ENCODE data around the gene RBPMS2. TPM values are rescaled to one million over a fixed set of nuclear protein-coding genes. Genes with fewer than 3 reads are reported as not detected.

RBPMS2 gene
- total RNA-seq, 2 donors from 2014 or later, result 86.0 to 131 TPM

- H3K27ac ChIP-seq (ENCODE audit: low read depth, low read length), result no peak overlapping the region
- no peaks in the 10 kb centered on the region for H3K9me3 ChIP-seq (ENCODE audit: control insufficient read depth, low read length)
- Mint-ChIP-seq H3K27ac (no peak overlapping the region), H3K27me3 (ENCODE audit: insufficient read depth) (no peaks in the 10 kb centered on the region), H3K36me3 (ENCODE audit: low read depth) (peaks cover 7% of the 10 kb centered on the region), H3K9me3 (no peaks in the 10 kb centered on the region), H3K4me3 (no peak overlapping the region), H3K4me1 (no peaks in the 10 kb centered on the region)
- DNase-seq, result no peak
- H3K27me3 ChIP-seq (ENCODE audit: control insufficient read depth, insufficient read depth, low read length, poor library complexity, severe bottlenecking), result no peaks in the 10 kb centered on the region
- no peak overlapping the region for H3K9ac ChIP-seq (ENCODE audit: extremely low read depth, low read length, poor library complexity, severe bottlenecking)
- TF ChIP-seq CTCF (conservative IDR thresholded peaks at IDR 0.05), result no peak
- H3K36me3 ChIP-seq (ENCODE audit: control insufficient read depth, insufficient read depth, low read length), result no peaks in the 10 kb centered on the region
- H3K4me1 ChIP-seq (ENCODE audit: control insufficient read depth, insufficient read depth, low read length), result no peaks in the 10 kb centered on the region
- 83 to 98% methylated on average over 1 to 2 of the region's 3 CpGs for WGBS, 2 experiments (ENCODE audit: insufficient coverage in 1 of 2, insufficient read length in 1 of 2)
- H3K4me3 ChIP-seq (ENCODE audit: low read length), result no peak overlapping the region
These were observed 16.9 kb upstream of the RBPMS2 start for GRCh38 chr15:64792282-64792681.

GRCh38 chr15:64791401-64791800 lies 16.0 kb upstream of the RBPMS2 start:
- H3K27ac Mint-ChIP-seq, result no peak overlapping the region
- H3K4me1 Mint-ChIP-seq, result no peaks in the 10 kb centered on the region
- Histone ChIP-seq H3K4me3 (ENCODE audit: low read length) (no peak overlapping the region), H3K36me3 (ENCODE audit: control insufficient read depth, insufficient read depth, low read length) (no peaks in the 10 kb centered on the region), H3K9ac (ENCODE audit: extremely low read depth, low read length, poor library complexity, severe bottlenecking) (no peak overlapping the region), H3K9me3 (ENCODE audit: control insufficient read depth, low read length) (no peaks in the 10 kb centered on the region), H3K27ac (ENCODE audit: low read depth, low read length) (no peak overlapping the region), H3K4me1 (ENCODE audit: control insufficient read depth, insufficient read depth, low read length) (no peaks in the 10 kb centered on the region), H3K27me3 (ENCODE audit: control insufficient read depth, insufficient read depth, low read length, poor library complexity, severe bottlenecking) (no peaks in the 10 kb centered on the region)
- no peaks in the 10 kb centered on the region for H3K27me3 Mint-ChIP-seq (ENCODE audit: insufficient read depth)
- H3K9me3 Mint-ChIP-seq, result no peaks in the 10 kb centered on the region
- TF ChIP-seq CTCF (conservative IDR thresholded peaks at IDR 0.05), result no peak
- no peak overlapping the region for H3K4me3 Mint-ChIP-seq
- H3K36me3 Mint-ChIP-seq (ENCODE audit: low read depth), result peaks cover 7% of the 10 kb centered on the region
- no peak for DNase-seq
- WGBS, 2 experiments (ENCODE audit: insufficient coverage in 1 of 2, insufficient read length in 1 of 2), result 50 to 64% methylated on average over 3 to 4 of the region's 4 CpGs

- Mint-ChIP-seq H3K36me3 (ENCODE audit: low read depth) (peaks cover 4% of the 10 kb centered on the region), H3K27ac (peak overlapping the region; percentile 12), H3K4me3 (no peak overlapping the region), H3K4me1 (peaks cover 30% of the 10 kb centered on the region), H3K27me3 (ENCODE audit: insufficient read depth) (no peaks in the 10 kb centered on the region), H3K9me3 (no peaks in the 10 kb centered on the region)
- TF ChIP-seq CTCF (conservative IDR thresholded peaks at IDR 0.05), result no peak
- H3K4me3 ChIP-seq (ENCODE audit: low read length), result no peak overlapping the region
- no peak for DNase-seq
- no peaks in the 10 kb centered on the region for H3K36me3 ChIP-seq (ENCODE audit: control insufficient read depth, insufficient read depth, low read length)
- H3K9me3 ChIP-seq (ENCODE audit: control insufficient read depth, low read length), result no peaks in the 10 kb centered on the region
- no peak overlapping the region for H3K9ac ChIP-seq (ENCODE audit: extremely low read depth, low read length, poor library complexity, severe bottlenecking)
- peaks cover 3% of the 10 kb centered on the region for H3K4me1 ChIP-seq (ENCODE audit: control insufficient read depth, insufficient read depth, low read length)
- no peaks in the 10 kb centered on the region for H3K27me3 ChIP-seq (ENCODE audit: control insufficient read depth, insufficient read depth, low read length, poor library complexity, severe bottlenecking)
- 90 to 97% methylated on average over 4 of the region's 4 CpGs for WGBS, 2 experiments (ENCODE audit: insufficient coverage in 1 of 2, insufficient read length in 1 of 2)
- no peak overlapping the region for H3K27ac ChIP-seq (ENCODE audit: low read depth, low read length)
These were observed 8.4 kb upstream of the RBPMS2 start for GRCh38 chr15:64783796-64784195.
